GM19025 (cell line): ENCODE results near the gene TAGLN3.
A peak's percentile ranks its signal among the peaks of the same experiment; 100 is the strongest.

Experiments used
- ATAC-seq: cut with Tn5 transposase; IDR thresholded peaks from one replicate; pipeline ENCODE4 v1.9.1; 2021; ENCODE audit warnings: mild to moderate bottlenecking, low read depth, moderate library complexity; ENCODE audit not compliant: unreplicated experiment

Gene TAGLN3

DNA sequence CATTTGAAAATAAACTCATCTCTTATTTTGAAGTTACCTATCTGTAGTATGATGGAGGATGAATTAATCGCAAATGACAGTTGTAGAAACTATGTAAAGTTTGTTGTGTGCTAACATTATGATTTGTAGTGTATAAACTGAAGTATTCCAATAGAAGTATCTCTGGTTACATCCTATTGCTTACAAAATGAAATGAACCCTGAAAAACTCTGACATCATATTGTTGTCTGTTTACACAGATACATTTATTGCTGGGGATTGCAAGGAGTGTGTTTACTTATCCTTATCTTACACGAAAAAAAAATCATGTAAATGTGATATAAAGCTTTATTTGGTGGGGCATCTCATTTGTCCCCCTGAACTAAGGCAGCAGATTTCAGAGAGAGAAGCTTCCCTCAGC, 22.5 kb upstream of the TAGLN3 start:
- no peak for ATAC-seq

DNA sequence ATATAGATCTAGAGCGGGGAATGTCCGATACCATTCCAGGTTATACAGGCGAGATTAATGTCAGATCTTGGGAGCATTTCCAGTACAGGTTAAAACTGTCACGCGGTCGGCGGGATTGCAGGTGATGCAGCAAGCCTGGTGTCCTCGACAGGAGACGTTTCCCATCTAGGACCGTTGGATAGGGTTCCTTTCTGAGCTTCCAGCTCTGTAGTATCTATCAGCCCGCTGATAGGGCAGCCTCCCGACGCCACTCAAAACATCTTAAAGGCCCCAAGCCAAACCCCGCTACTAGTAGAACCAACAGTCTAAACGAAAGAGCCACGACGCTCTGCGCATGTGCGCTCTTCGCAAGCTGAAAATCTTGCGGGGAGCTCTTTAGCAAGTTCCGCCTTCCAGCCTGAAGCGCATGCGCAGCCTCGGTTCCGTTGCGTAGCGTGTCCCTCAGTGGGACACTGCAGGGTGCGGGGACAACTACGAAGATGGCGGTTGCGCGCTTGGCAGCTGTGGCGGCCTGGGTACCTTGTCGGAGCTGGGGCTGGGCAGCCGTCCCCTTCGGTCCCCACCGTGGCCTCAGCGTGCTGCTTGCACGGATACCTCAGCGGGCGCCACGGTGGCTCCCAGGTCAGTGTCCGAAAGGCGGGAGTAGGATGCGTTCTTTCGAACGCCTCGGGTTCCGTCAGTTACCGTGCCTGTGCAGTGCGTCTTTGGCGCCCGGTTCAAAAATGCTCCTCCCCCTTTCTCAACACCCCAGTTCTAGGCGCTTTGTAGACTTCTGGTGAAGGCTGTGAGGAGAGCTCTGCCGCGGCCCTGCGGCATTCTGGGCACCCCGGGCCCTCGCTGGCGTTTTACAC, 19.9 kb upstream of the TAGLN3 start, which contains the start of gene ABHD10:
TSS of gene ABHD10 (plus strand) at position 444 of the 851 bp plus-strand sequence. CDS start at position 480, 36 bp downstream.
- ATAC-seq, result peak; percentile 94

DNA sequence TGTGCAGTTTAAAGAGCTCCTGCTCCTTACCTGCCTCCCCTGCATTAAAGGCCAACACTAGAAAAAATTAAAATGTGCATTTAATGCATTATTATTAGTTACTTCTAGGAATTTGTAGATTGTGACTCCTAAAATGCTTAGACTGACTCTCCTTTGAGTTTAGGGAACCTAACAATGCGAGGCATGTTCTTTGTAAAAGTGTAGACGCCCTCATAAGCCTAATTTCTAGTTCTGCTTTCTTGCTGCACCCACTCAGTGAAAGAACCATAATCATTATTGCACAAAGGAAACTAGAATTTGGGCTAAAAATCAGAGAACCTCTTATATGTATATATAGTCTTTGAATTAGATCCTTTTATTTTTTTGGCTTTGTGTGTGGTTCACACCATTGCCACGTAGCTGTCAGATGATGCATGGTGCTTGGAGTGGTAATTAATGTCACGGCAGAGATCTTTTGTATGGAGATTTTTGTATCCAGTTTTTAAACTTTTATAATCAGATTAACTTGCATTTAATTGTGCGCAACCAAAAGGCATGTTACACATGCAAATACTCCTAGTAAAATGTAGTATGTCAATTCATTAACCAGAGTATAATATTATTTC, 19.2 kb upstream of the TAGLN3 start:
- ATAC-seq, result peak; percentile 15

DNA sequence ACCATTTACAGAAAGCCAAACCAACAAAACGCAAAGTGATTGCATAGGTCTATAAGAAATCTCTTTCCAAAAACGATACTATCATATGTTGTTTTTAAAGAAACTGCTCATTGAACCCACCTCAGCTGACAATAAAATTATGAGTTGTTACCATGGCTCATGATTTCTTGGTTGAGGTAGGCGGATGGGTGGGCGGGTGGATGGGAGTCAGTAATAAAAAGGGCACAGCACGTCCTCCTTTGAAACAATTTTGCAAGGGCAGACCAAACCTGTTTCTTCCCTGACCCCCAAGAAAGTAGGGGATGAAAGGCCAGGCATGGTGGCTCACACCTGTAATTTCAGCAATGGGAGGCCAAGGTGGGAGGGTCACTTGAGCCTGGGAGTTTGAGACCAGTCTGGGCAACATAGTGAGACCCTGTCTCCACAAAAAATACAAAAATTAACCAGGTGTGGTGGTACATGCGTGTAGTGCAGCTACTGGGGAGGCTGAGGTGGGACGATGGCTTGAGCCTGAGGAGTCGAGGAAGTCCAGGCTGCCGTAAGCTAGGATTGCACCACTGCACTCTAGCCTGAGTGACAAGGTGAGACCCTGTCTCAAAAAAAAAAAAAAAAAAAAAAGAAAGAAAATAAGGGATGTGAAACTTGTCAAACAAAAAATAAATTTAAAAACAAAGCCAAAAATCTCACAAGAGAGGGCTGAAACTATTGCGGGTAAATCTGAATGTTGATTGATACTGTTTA, 17.8 kb upstream of the TAGLN3 start:
- no peak for ATAC-seq

DNA sequence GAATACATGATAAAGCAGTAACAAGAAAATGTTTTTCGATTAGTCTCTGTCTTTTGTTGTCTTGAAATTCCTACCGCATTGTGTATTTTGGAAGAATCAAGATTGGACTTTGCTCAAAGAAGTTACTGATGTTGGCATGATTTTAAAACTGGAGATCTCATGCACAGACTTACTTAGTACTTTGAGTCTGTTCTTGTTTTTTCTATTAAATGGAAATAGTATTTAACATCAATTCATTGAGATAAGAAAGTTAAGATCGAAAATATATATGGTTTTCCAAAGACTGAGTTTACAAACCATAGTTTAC, 17.3 kb upstream of the TAGLN3 start:
- no peak for ATAC-seq

DNA sequence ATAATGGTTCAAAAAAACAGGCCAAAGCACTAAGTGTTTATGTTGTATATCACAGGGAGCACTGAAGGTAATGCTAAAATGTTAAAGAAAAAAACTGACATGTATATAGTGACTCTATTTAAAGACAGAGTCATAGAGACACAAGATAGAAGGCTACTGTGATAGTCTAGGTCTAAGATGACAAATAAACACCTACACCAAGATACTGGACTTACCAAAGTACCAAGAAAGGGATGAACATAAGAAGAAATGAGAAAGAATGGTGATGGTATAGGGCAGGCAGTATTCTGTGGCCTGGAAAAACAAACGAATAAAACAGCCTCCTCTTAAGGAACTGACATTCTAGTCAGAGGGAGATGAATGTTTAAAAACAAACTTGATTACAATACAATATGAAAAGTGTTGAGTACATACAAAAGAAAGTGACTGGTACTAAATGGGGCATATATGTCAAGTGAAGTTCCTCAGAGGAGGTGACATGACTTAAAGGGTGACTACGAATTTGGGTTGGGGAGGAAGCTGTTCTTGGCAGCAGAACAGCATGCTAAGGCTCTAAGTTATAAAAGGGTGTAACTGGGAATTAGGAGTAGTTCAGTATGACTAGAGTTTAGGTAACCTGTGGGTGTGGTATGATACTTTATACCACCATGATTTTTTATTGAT, 14.0 kb upstream of the TAGLN3 start:
- ATAC-seq, result no peak

DNA sequence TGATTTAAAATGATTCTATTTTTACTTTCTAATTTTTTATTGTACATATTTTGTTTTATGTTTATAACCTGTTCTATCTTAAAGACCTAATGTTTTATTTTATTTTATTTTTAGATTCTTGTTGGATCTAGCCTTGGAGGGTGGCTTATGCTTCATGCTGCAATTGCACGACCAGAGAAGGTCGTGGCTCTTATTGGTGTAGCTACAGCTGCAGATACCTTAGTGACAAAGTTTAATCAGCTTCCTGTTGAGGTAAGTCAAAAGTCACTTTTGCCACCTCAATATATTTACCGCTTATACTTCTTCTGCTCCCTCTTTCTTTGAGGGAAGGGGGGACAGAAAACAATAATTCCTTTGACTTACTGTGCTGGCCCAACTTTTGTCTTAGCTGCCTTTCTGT, 11.9 kb upstream of the TAGLN3 start:
- ATAC-seq, result no peak

DNA sequence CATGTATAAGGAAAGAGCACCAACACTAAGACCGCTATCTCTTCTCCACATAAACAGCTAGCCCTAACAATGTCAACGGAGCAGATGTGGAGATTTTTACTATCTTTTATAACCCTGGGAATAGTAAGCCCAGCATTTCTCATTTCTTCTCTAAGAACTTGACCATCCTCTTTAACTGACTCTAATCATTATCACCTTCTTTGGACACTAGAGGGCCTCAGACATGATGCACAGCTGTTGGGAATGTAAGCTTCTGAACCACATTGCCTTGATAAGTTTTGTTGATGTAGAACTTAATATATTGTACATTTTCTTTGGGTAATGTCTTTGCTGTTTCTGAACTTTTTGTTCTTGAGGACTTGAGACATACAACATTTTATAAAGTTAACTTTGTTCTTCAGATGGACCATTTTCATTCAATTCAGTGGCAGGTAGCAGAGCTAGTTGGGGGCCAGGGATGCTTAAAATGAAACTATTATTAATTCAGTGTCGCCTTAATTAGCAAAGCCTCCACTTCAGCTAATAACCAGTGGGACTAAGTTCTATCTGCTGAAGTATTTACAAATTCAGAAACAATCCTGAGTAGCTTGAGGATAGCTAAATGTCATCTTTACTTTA, 9.6 kb upstream of the TAGLN3 start:
- ATAC-seq, result peak; percentile 91

DNA sequence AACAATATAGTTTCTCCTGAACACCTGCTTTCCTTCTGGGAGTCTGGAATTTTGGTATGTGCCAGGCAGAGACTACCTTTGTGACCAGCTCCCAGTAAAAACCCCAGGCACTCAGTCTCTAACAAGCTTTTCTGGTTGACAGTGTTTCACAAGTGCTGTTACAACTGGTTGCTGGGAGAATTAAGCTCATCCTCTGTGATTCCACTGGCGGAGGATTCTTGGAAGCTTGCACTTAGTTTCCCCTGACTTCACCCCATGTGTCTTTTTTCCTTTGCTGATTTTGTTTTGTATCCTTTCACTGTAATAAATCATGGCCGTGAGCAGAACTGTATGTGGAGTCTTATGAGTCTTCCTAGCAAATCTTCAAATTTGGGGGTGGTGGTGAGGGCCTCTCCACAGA, 5.7 kb upstream of the TAGLN3 start:
- ATAC-seq, result no peak

DNA sequence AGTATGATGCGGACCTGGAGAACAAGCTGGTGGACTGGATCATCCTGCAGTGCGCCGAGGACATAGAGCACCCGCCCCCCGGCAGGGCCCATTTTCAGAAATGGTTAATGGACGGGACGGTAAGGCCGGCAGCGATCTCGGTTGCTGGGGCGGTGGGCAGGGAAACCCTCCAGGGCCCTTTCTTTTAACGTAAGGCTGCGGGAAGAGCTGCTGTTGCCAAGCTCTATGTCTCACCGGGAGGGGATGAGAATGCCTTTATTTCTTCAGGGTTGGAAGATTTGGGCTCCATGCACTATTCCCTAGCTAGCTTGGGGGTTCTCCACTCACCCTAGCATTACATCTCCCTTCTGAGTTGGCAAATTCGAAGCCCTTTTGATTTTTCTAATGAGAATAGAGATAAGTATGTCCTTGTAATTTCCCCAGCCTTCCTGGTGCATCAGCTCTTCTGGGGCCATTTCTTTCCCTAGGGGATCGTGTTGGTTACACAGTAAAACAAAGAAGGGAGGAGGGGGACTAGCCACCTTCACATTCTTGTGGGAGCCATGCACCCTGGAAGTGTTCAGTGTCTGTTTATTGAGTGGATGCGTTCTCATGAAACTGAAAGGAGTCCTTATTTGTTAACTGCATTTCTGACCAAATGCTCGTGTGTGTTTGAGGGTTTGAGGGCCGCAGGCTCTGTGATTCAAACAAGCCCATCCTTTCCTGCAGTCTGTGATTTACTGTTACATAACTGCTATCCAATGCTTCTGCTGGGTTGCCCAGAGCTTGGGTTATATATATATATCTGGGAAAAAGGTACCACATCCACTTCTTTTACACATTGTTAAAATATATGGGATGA, 982 bp downstream of the TAGLN3 start:
- no peak for ATAC-seq

DNA sequence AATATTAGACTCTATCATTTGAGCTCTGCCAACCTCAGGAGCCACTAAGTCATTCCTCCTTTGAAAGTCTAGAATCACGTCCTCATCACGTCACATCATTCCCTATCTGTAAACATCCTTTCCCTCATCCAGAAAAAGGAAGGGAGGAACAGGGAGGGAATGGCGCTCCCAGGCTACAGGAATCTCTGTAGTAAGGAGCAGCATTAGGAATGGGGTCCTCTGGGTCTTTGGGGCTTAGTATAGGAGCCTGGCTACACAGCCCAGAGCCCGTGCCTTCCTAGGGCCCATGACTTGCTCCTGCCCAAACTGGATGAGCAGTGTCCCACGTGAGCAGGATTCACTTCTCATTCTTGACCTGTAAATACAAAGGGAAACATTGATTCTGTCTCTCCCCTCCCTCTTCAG, 1.6 kb downstream of the TAGLN3 start:
- ATAC-seq, result no peak

DNA sequence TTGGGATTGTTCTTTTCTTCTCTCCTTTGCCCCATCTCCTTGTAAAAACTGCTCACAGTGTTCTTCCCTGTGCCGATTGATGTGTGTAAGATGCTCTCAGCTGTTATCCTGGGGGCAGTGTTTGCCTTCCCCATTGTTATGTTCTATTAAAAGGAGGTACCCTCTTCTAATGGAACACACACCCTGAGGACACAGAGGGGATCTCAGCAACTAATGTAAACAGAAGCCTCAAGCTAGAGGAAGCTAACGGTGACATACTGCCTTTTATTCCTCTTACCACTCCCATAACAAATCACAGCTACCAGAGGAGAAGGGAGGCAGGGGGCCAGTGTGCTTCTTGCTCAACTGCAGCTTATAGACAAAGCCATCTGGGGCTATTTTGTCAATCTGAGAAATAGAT, 2.2 kb downstream of the TAGLN3 start:
- ATAC-seq, result no peak

DNA sequence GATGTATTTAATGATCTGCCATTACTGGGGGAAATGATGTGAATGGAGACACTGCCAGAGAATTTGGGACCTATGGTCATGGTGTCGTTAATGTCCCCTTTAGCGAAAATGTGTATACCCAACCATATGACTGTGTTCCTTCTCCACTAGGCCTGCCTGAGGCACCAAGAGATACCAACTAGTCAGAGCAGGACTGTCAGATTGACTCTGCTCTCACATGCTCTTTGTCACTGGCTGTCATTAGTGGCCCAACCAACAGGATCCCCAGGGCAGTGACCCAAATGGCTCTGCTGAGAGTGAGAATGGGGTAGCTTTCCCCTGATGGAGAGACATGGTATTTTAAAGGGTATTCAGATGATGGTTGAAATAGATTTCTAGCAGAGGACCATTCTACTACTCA, 2.8 kb downstream of the TAGLN3 start:
- ATAC-seq, result no peak

DNA sequence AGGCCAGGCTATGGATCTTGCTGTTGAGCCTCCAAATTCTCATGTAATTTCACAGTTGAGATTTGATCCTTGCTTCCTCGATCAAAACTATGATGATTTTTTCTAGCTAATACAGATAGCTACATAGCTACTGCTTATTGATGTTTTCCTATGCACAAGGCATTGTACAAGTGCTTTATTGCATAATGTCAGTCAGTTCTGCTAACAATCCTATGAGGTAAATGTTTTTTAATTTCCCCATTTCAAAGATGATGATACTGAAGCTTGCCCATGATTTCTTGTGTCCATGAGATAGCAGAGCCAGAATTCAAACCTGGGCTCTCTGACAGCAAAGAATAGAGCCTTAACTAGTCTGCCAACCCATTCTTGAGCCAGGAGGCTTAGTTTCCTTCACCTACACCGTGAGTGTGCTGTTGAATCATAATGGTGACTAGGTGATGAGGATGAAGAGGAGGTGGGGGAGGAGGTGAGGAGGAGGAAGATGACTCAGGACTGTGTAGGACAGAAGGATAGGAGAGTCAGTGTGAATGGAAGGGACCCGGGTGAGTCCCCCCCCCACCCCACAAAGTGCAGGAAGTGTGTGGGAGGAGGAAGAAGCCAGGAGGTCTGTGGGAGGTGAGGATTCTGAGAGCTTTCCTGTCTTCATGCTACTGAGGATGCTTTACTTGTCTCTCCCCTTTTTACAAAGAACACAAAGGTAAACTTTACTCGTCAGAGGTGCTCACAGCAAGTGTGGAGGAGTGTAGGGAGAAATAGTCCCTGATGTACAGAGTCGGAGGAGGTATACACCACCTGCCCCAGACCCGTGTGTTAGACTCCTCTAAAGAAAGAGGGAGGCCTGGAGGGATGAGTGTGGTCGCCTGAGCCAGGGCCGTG, 3.6 kb downstream of the TAGLN3 start:
- ATAC-seq, result no peak

DNA sequence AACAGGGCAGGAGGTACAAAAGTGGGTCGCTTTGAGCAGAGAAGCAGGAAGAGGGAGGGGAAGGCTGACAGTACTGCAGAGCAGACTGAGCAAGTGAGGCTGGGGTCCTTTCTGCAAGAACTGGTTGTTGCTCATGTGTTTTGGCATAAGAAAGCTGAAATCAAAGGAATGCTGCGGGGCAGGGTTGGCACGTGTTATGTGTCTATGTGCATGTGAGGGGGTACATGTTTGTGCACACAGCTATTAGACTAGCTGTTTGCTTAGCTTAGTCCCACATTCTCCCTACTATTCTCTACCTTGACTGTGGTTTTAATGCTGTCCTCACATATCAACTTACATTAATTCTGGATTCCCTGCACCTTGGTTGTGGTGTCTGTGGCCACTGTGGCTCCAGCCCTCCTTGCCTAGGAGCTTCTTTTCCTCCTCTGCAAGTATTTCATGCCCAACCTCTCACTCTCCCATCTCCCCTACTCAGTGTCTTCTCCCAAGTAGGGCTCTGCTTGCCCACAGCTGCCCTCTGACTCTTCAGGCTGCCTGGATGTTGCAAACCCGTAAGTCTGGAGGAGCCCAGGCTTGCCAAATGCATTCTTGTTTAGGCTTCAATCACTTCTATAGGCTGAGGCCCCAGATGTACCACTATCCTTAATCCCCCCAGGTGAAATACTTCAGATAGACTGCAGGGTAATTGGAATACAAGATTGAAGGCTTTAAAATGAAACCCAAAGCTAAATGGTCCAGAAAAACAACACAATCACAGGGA, 4.8 kb downstream of the TAGLN3 start:
- no peak for ATAC-seq

DNA sequence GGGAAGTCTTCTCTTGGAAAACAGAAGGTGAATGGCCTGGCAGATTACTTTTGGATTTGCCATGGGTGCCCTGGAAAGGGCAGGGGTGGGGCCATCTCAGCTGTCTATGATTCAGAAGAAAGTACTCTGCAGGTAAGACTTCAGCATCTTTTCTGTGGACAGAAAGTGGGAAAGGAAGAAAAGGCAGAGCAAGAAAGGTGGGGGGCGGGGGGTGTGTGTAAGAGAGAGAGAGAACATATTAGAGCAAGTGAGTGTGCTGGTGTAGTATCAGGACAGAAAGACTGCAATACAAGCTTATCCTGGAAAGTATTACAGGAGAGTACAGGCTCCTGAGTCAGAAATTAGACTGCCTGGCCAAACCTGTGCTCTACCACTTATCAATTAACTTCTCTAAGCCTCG, 5.5 kb downstream of the TAGLN3 start:
- ATAC-seq, result no peak

DNA sequence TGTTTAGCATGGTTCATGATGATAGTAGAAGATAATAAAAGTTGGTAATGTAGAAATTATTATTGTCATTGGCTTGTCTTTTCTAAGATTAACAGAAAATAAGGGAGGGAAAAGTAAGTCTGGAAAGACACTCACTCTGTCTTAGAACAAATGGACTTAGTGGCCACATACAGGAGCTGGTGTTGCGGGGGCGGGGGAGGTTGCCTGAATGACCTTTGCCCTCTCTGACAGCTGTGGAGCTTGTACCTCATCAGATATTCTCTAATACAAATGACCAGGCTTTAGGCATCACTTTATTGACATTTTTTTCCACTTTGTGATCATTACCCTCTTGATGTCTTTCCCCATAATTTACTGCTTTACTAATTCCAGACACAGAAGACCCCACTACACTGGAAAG, 5.9 kb downstream of the TAGLN3 start:
- no peak for ATAC-seq

DNA sequence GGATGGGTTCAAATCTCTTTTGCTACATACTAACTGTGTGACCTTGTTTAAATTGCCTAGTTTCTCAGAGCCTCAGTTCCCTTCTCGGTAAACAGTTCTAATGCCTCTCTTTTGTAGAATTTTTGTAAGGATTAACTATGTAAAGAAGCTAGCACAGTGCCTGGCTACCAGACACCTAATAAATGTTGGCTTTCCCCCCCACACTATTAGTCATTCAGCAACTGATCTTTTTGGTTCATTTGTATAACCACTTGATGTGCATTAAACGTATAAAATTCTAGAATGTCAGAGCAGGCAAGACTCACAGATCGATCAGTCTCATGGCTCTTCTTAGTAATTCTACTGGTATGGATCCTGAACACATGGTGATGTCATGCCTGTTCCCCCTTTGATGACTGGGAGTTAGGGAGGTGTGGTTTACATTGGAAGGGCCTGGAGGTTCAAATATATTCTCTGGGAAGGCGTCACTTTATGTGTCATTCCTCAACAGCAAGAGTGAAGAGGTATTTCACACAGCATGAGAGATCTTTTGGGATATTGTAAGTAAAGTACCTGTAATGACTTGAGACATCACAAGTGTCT, 6.5 kb downstream of the TAGLN3 start:
- no peak for ATAC-seq
